ENCODE data around the gene ELMOD3.
"Not testable (repeated sequence)": the region's sequence is repeated elsewhere in the genome, so short reads cannot be mapped to it uniquely, and the experiment has no call there.

The ELMOD3 gene

GRCh38 chr2:85330839-85331636 lies 23.5 kb upstream of the ELMOD3 start:
- H3K4me1 ChIP-seq (ENCODE audit: control insufficient read depth in 1 of 2, insufficient read depth in 1 of 2, low read depth in 1 of 2, low read length in 1 of 2): peaks cover 11 to 22% of the 10 kb centered on the region in 2 experiments
- no peak overlapping the region for H3K27ac ChIP-seq
- H3K36me3 ChIP-seq: no peaks in the 10 kb centered on the region
- no peaks in the 10 kb centered on the region for H3K9me3 ChIP-seq
- H3K27me3 ChIP-seq: no peaks in the 10 kb centered on the region
- no peak for TF ChIP-seq CTCF (IDR thresholded peaks at IDR 0.05)
- no peak overlapping the region for H3K4me3 ChIP-seq (ENCODE audit: low read depth in 1 of 2, low read length in 1 of 2)

DNA sequence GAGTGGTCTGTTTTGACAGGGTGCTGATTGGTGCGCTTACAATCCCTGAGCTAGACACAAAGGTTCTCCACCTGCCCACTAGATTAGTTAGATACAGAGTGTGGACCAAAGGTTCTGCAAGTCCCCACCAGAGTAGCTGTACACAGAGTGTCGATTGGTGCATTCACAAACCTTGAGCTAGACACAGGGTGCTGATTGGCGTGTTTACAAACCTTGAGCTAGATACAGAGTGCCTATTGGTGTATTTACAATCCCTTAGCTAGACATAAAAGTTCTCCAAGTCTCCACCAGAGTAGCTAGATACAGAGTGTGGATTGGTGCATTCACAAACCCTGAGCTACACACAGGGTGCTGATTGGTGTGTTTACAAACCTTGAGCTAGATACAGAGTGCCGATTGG lies 20.7 kb upstream of the ELMOD3 start:
- not testable (repeated sequence) for H3K9me3 ChIP-seq; H3K27ac ChIP-seq; H3K36me3 ChIP-seq; H3K4me1 ChIP-seq (ENCODE audit: control insufficient read depth in 1 of 2, insufficient read depth in 1 of 2, low read depth in 1 of 2, low read length in 1 of 2); H3K4me3 ChIP-seq (ENCODE audit: low read depth in 1 of 2, low read length in 1 of 2); H3K27me3 ChIP-seq

GRCh38 chr2:85334928-85335327 lies 19.6 kb upstream of the ELMOD3 start:
- no peaks in the 10 kb centered on the region for H3K36me3 ChIP-seq
- H3K27ac ChIP-seq: no peak overlapping the region
- no peak for TF ChIP-seq CTCF (IDR thresholded peaks at IDR 0.05)
- no peak overlapping the region for H3K4me3 ChIP-seq (ENCODE audit: low read depth in 1 of 2, low read length in 1 of 2)
- no peaks in the 10 kb centered on the region for H3K4me1 ChIP-seq (ENCODE audit: control insufficient read depth in 1 of 2, insufficient read depth in 1 of 2, low read depth in 1 of 2, low read length in 1 of 2)
- H3K9me3 ChIP-seq: no peaks in the 10 kb centered on the region
- H3K27me3 ChIP-seq: no peaks in the 10 kb centered on the region

DNA sequence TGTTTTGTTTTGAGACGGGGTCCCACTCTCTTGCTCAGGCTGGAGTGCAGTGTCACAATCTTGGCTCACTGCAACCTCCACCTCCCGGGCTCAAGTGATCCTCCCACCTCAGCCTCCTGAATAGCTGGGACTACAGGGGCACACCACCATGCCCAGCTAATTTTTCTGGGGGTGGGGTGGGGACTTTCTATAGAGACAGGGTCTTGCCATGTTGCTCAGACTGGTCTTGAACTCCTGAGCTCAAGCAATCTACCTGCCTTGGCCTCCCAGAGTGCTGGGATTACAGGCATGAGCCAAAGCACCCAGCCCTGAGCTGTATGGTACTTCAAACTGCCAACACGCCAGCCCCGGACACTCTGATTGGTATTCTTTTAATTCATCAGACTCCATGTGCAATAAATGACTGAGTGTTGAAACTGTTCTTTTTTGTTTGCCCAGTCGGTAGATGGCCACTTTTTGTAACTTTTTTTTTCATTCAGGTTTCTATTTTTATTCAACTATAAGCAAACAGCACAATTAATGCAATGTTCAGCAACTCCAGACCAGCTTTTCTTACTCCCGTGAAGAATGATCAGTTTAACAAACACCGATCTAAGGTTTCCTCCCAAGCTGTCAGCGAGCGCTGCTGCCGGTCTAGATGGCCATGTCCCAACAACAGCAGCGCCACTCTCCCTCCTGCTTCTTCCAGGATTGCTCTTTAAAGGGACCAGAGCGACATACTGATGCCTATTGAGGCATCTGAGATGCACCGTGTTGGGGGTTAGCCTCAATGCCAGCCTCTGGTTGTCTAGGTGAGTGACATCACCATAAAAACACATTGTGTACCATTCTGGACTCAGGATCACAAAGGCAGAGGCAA lies 14.3 kb upstream of the ELMOD3 start:
- peaks cover 26% of the 10 kb centered on the region for H3K36me3 ChIP-seq
- no peak for TF ChIP-seq CTCF (IDR thresholded peaks at IDR 0.05)
- H3K9me3 ChIP-seq: no peaks in the 10 kb centered on the region
- H3K27me3 ChIP-seq: no peaks in the 10 kb centered on the region
- no peak overlapping the region for H3K27ac ChIP-seq
- no peak overlapping the region for H3K4me3 ChIP-seq (ENCODE audit: low read depth in 1 of 2, low read length in 1 of 2)
- no peaks in the 10 kb centered on the region for H3K4me1 ChIP-seq (ENCODE audit: control insufficient read depth in 1 of 2, insufficient read depth in 1 of 2, low read depth in 1 of 2, low read length in 1 of 2)

DNA sequence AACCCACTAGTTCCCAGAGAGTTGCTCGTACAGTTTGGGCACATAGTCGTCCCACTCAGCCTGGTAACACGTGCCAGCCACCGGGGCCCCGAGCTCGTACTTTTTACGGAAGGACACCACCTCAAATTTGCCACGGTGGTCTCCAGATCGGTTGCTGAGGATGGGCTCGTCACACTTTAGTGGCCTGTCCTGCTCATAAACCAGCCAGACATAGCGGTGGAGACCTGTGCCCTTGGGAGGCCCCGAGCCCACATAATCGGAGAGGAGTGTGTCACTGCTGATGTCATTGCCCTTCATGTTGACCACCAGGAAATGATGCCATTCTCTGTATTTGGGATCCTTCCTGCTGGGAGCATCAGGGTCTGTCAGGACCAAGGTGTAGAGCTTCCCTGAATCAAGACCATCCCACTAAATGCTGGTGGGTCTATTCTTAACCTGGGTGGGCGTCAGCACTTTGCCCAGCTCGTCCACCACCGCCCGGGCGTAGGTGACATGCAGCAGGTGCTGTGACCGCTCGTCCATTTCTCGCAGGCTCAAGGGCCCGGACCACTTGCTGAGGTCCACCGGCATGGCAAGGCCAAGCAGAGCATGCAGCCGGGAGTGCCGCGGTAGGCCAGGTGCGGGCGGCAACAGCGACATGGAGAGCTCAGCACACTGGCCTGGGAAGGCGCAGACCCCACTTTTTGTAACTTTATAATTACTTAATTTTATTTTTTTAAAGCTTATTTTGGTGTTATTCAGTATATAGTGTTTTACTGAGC lies 13.1 kb upstream of the ELMOD3 start:
- Histone ChIP-seq H3K36me3 (peaks cover 38% of the 10 kb centered on the region), H3K4me3 (ENCODE audit: low read depth in 1 of 2, low read length in 1 of 2) (no peak overlapping the region), H3K27me3 (no peaks in the 10 kb centered on the region), H3K9me3 (no peaks in the 10 kb centered on the region), H3K27ac (no peak overlapping the region), H3K4me1 (ENCODE audit: control insufficient read depth in 1 of 2, insufficient read depth in 1 of 2, low read depth in 1 of 2, low read length in 1 of 2) (no peaks in the 10 kb centered on the region)
- no peak for TF ChIP-seq CTCF (IDR thresholded peaks at IDR 0.05)

All from neutrophil (primary cell).